GM18499 (cell line): ENCODE data around the gene ACADVL.
A peak's percentile ranks its signal among the peaks of the same experiment; 100 is the strongest.

Experiments
- ATAC-seq: cut with Tn5 transposase; IDR thresholded peaks from one replicate; pipeline ENCODE4 v1.9.1; 2021; ENCODE audit warnings: moderate number of reproducible peaks; ENCODE audit not compliant: insufficient read depth, unreplicated experiment

ACADVL gene

GRCh38 chr17:7248796-7249195 is 29.1 kb downstream of the ACADVL start:
- no peak for ATAC-seq

- no peak for ATAC-seq
These were observed 29.5 kb downstream of the ACADVL start for GRCh38 chr17:7249214-7249613.

GRCh38 chr17:7249830-7250229 is 30.1 kb downstream of the ACADVL start:
- no peak for ATAC-seq

- ATAC-seq: no peak
These were observed 31.2 kb downstream of the ACADVL start for GRCh38 chr17:7250695-7251627.

- peak; percentile 77 for ATAC-seq
These were observed 32.0 kb downstream of the ACADVL start, which contains the start of gene CTDNEP1 for GRCh38 chr17:7251661-7252175. TSS of gene CTDNEP1 (minus strand) at chr17:7251734. CDS start at chr17:7251296, 438 bp downstream.

- ATAC-seq: peak; percentile 32
These were observed 32.7 kb downstream of the ACADVL start, which contains the start of gene ELP5 for GRCh38 chr17:7252176-7253043. TSS of gene ELP5 (plus strand) at chr17:7252215. CDS start at chr17:7252551, 336 bp downstream.

GRCh38 chr17:7253082-7253481 is 33.3 kb downstream of the ACADVL start:
- no peak for ATAC-seq

GRCh38 chr17:7254511-7254910 is 34.8 kb downstream of the ACADVL start:
- ATAC-seq: no peak

GRCh38 chr17:7256766-7257456 is 37.2 kb downstream of the ACADVL start:
- ATAC-seq: no peak

GRCh38 chr17:7258731-7259554 is 39.2 kb downstream of the ACADVL start:
- ATAC-seq: no peak

- ATAC-seq: no peak
These were observed 39.8 kb downstream of the ACADVL start for GRCh38 chr17:7259555-7259889.

- no peak for ATAC-seq
These were observed 40.4 kb downstream of the ACADVL start for GRCh38 chr17:7260151-7260550.

- no peak for ATAC-seq
These were observed 41.1 kb downstream of the ACADVL start for GRCh38 chr17:7260651-7261378.

- no peak for ATAC-seq
These were observed 41.8 kb downstream of the ACADVL start for GRCh38 chr17:7261379-7262191.

- no peak for ATAC-seq
These were observed 42.6 kb downstream of the ACADVL start, which contains the start of gene CLDN7 for GRCh38 chr17:7262192-7262934. TSS of gene CLDN7 (minus strand) at chr17:7262478. CDS start at chr17:7262043, 435 bp downstream.

GRCh38 chr17:7262935-7263800 is 43.4 kb downstream of the ACADVL start:
- no peak for ATAC-seq
